HG02840 (cell line): Measurements from ENCODE around the gene DNM3.

ENCODE experiments used
- ATAC-seq: cut with Tn5 transposase; IDR thresholded peaks from one replicate; pipeline ENCODE4 v1.9.1; 2021; ENCODE audit warnings: mild to moderate bottlenecking, moderate library complexity, moderate number of reproducible peaks; ENCODE audit not compliant: unreplicated experiment, low FRiP score

The DNM3 gene

DNA sequence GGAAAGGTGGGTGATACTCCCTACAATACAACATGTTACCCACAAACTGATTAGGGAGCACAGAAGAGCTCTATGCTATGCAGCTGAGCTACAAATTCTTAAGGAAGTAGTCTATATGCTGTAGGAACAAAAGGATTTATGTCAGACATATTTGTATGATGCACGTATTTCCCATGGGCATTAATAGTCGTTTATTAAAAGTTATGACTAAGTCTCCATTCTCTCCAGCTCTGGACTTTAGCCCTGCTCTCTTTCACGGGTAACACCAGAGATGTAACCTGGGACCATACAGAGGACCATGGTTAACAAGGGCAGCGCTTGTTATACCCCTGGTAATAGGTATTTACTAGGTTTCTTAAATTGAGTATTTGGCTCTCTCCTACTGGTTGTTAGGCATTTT is 411.0 kb downstream of the DNM3 start:
- ATAC-seq, result no peak

DNA sequence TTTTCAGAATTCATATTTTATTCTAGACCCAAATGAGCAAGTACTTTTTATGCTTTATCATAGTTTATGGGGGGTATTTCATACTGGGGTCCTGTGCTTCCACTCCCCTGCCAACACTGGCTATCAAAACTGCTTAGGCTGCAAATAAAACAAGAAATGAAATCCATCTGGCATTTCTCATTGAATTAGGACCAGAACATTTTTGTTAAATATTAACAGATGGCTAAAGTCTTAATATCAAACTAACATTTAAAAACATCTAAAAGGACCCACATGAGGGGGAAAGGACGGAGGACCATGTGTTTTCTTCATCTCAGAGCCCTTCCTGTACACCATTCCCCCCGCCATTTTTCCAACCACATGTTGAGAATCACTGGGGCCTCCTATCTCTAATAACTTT is 411.7 kb downstream of the DNM3 start:
- ATAC-seq, result no peak

DNA sequence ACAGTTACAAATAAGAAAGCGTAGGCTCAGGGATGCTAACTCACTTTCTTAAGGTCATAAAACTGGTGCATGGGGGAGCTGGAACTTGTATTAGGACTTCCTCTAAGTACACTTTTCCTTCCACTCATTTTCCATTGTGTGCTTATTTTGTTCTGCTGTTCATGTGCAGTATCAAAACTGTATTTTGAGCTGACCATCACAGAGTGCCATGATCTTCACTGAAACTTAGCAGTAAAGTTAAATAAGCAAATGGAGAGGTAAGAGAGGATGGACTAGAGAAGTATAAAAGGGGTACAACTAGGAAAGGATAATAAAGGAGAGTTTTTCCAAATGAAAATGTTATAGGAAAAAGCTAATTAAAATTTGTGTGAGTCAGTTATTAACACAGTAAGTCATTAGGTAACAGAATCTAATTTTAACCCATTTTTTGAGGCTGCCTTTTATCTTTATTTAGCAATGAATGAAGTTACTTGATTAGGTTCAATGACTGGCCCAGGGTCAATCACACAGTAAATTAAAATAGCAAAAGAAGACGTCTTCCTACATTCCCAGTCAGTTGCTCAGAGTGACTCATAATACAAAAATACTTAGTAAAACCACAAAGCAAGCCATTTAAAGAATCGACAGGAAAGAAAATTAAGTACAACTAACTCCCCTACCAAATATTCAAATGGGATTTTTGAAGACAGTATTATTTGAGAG is 413.4 kb downstream of the DNM3 start:
- ATAC-seq, result no peak

DNA sequence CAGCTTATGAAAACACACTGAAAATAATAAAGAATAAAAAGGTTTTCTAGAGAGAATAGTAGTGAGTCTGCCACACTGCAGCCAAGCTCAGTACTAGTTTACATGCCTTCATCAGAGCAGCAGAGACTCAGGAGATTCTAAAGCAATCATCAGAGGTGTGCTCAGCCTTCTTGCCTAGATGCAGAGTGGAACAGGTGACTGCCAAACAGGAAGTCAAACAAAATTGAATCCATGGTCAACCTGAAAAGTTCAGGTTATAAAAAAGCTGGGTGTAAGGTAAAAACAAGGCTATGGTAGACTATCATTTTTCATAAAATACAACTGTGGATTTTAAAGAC is 413.9 kb downstream of the DNM3 start:
- no peak for ATAC-seq

DNA sequence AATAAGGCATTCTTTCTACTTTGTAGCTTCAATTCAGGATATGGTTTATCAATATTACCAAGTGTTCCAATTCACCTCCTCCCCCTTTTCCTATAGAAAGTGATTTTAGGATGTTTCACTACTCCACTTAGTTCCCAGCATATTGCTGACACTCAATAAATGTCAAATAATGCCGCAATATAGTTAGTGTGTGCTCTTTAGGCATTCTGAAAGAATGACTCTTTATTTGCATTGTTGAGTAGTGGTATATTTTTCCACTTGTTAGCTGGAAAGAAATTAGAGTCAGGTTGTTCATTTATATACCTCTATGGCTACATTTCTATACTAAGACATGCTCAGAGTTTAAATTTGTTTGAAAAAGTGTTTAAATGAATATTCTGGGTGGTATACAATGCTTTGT is 424.6 kb downstream of the DNM3 start:
- no peak for ATAC-seq

DNA sequence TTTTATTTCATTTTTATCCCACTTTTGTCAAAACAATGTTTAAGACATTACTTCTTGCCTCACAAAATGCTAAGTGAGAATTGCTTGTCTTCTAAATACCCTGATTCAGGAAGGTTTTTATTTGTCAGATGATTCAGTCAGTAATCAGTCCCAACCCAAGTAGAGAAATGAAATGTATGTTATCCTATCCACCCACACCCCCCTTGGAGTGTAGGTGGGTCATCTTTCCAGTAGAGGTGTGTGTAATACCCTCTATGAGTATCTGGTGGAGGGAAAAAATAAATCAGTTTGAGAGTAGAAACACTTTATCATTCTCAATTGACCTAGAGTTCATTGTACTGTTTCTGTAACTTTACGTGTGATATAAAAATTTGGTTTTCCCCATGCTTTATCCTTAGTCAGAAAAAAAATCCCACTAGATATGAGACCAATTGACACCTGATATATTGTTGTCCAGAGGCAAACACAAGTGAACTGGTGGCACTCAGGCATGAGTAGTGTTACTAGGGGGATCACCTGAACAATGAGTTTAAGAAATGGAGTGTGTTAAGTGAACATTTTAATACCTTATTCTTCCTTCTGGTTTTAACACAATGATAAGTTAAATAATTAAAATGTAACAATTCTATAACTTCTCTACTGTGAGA is 425.4 kb downstream of the DNM3 start:
- ATAC-seq, result no peak

DNA sequence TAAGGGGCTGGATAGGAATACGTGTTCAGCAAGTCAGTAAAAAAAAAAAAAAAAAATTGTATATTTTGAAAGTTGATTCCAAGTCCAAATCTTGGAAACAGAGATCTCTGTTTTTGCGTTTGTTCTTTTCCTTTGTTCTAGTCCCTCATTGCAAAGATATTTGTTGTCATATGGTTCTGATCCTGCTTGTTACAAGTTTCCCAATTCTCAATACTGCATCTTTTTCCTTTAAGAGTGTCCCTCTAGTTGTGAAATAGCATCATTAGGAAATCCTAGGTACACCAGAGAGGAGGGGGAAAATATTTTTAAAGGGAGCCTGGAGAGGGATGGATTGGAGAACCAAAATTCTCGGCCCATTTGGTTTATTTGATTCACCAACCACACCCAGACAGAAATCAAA is 426.9 kb downstream of the DNM3 start:
- no peak for ATAC-seq

DNA sequence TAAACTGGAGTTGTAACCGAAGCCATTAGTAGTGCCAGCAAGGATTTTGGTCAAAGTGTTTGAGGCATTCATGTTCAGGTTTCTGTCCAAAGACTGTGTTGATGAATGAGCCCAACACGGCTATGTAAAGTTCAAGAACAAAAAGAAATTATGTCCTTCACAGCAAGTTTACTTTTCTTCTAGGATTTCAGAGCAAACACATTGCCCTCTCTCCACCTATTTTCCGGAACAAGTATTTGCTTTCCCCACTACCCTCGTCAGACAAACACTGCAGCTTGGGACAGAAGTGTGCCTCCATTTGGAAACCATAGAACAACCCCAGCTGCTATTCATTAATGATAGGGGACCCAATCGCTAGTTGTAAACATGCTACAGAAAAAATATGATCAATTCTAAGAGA is 427.8 kb downstream of the DNM3 start:
- no peak for ATAC-seq

DNA sequence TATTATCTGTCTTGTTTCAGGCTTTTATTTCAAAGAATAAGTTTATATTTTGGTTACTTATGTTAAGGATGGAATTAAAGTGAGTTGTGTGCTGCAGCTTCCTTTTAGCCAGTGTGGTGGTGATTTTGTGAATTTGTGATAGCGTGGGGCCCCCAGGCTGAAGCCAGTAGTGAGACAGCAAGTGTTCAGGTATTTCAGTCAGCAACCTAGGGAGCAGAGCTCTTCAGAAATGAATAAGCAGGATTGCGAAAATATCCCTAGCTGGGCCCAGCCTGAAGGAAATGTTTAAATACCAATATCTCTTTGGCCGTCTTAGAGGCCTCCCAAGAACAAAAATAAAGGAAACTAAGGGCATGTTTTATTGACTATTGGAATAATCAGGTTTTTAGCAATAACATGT is 428.3 kb downstream of the DNM3 start:
- no peak for ATAC-seq

DNA sequence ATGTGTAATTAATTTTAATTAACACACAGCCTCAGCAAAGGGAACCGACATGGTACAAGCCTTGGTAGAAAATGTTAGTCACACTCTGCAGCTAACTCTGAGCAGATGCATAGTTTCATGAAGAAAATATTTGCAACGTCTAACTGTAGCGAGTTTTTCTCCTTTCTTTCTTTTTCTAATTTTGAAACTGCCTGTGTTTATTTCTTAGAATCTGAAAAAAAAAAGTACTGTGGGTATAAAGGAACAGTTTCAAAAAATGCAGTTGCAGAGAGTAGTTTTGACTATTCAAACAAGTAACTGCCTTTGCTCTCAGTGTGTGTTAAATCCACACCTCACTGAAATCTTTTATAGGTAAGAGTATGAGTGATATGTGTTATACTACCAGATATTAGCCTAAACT is 429.3 kb downstream of the DNM3 start:
- ATAC-seq, result no peak

DNA sequence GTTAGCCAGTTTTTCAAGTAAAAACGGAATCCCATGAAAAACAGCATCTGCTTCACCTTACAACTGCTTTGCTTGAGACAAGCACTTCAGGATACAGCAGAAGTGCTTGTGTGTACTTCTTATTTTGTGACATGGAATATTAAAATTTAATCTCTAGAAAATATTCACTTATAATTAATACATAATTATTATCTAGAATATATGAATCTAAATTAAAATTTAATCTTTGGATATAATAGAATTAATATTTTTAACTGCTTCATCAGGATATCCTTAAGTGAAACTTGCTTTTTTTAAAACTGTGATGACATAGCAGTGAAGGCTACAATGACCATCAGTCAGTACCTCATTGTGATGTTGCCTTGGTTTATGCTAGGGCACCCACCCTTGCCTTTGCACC is 430.8 kb downstream of the DNM3 start:
- ATAC-seq, result no peak

DNA sequence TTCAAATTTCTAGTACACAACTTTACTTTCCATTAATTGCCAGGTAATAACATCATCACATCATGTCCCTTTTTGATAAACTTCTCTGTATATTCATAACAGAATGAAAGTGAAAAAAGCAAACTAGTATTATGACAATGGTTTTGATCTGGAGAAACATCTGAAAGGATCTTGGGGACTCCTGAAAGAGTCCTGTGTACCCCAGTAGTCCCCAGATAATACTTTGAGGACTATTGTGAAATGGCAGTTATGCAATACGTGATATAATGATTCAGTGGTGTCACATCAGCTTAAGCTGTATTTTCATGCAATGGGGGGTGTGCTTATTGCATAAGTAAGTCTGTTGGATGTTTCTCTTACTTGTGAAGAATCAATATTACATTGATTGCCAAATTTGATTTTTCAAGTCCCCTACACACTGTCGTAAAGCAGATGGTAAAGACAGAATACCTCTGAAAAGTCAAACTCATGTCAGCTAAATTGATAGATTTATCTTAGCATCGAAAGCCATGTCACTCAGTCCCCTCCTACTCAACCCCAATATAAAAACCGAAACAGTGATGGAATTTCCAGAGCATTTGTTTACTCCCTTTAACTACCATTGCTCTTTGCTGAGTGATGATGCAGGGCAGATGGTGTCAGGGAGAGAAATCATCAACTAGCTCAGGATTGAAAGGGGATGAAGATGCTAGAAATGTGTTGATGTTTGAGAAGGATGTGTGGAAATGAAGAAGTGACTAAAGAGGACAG is 432.5 kb downstream of the DNM3 start:
- no peak for ATAC-seq

DNA sequence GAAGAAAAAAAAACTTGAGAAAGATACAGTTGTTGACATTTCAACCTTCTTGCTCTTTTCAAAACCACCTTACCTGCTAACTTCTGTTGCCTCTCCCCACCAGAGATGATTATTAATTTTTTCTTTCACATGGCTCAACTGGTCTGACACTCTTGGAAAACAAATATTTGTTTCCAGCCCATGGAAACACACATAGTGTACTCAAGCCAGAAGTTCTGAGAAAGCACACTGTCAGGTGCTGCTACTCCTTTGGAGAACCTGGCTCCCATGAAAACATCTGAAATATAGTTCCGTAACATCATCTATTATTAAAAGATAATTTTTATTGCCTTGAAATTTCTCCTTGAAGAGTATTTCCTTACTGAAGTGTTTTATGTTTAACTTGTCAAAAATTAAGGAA is 434.2 kb downstream of the DNM3 start:
- ATAC-seq, result no peak

DNA sequence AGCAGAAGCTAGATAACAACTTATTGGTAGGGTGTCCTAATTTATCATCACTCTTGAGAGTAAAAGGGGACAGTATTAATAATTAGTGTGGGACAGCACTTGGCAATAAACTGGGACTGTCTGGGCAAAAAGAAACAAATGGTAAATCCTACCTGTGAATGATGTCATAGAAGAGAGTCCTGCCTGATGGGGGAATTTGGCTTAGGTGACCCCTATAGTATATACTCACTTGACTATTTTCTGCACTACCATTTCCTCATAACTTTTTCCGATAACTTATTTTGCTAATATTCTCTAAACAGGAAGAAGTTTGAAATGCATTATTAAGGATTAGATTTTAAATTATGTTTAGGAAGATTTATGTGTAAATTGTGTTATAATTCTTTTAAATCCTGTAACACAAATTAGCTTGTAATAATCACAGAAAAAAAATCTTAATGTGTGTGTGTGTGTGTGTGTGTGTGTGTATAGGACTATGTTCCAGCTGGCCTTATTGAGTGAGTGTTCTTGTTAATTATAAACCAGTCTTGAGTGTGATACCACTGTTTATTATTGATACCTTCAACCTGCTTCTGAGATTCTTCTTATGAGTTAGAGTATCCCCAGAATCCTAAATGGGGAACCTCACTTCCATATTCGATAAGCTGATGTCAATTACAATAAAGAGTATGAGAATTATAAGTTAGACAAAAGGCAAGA is 435.0 kb downstream of the DNM3 start:
- no peak for ATAC-seq

DNA sequence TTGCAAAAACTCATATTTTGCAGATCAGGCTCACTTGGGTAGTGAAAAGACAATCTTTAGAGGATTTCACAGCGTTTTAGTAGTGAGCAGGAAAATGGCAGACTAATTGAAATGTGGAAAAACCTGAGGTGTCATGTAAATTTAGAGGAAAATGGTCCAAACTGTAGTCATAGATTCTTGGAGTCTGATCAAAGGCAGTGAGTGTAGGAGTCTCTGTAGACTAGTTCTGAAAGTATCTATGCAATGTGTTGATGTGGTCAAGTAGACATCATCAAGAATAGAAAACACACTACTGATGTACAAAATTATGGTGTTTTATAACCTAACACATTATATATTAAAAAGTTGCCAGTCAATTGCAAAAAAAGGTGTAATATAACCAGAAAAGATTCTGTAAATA is 436.0 kb downstream of the DNM3 start:
- no peak for ATAC-seq

DNA sequence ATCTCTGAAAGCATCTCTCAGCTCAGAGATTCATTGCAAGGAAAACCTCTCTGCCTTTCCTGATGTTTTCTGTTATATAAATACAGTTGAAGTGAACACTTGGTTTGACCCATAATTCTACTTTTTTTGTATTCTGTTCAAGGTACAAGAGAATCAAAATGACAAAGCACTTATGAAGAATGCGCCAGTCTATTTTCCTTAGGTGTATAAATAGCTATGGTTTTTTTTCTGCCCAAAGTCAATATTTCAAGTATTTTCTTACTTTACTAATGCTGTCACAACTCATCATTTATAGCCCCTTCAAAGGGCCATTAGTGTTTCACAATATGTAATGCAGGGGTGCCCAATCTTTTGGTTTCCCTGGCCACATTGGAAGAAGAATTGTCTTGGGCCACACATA is 436.7 kb downstream of the DNM3 start:
- ATAC-seq, result no peak

DNA sequence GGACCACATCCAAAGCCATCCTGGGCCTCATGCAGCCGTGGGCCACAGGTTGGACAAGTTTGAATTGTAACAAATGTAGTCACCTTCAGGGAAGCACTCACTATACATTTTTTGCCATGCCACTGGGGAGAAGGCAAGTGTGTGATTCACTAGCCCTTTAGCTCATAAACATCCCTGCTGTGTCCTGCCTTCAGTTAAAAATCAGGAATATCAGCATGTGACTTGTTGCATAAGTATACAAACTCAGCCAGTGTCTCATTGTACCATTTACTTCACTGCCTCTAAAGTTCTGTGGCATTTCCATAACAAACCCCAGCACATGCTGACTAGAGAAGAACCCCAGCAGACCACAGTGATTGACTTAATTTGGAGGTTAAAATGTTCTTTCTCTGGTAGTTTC is 437.2 kb downstream of the DNM3 start:
- ATAC-seq, result no peak

DNA sequence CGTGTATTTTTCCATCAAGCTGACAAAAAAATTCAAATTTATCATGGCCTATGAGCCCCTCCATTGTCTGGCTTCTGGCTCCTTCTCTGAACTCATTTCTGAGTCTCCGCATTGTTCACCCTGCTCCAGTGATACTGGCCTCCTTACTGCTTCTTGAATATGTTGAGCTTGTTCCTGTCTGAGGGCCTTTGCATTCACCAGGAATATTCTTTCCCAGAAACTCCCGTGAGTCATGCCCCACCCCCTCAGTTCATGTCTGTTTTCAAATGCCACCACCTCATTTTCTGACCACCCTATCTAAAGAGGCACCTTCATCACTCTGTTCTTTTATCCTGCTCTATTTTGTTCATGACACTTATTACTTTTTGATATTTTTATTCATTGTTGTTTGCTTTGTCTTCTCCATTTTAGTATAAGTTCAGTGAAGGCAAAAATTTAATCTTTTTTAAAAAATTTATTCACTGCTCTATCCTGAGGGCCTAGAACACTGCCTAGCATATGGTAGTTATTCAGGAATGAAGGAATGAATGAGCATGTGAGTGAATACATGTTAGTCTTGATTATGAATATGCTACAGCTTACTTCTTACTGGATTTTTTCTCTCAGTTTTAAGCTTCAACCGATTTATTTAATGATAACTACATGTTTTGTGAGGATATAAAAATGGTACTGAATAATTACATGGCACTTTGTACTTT is 438.8 kb downstream of the DNM3 start:
- ATAC-seq, result no peak

DNA sequence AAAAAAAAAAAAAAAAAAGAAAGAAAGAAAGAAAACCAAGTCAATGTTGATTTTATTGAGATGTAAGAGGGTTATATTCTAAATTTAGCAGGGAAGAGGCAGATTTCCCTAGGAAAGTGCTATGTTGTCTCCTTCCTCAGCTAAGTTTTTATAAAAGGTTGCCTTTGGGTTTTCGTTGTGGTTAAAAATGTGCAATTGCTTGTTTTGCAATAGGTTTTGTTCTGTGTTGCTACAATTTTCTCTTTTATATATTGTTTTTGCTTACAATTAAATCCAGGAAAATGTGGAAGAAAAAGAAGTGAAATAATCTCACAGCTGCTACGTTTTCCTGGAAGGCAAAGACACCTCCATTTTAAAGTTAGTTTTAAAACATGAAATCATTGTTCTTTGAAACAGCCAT is 442.5 kb downstream of the DNM3 start:
- no peak for ATAC-seq

DNA sequence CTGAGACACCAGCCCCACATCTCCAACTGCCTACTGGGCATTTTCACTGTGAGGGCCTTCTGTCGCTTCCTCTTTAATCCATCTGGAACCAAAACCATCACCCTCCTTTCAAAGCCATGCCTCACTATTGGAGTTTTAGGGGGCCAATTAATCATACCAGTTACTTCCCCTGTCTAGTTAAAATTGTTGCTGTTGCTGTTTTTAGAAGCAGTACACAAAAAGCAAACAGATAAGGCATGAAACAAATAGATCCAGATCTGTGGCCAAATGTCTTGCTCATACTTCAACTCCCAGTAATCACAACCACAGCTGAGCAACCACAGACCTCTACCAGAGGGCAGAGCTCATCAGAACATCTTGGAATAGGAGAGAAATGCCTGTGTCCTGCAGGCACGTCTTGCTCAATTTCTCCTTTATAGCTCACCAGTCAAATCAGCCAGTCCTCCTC is 445.4 kb downstream of the DNM3 start:
- ATAC-seq, result no peak

DNA sequence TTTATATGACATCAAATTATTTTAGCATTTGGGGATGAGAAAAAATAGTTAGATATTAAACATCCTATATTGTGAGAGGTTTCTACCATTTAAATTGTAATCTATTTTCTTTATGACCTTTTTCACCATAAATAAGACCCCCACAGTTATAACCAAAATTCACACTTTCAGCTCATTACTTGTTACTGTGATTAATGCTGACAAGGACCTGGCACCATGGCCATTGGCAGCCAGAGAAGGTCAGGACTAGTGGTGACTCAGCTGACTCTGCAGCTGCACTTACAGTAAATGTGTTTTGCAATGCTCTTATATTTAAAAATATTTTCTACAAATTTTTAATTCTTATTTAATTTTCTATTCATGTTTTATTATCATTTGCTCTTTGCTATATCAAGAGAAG is 445.9 kb downstream of the DNM3 start:
- no peak for ATAC-seq
